Progenitor cell of endocrine pancreas (in vitro differentiated cells): Measurements from ENCODE around the gene BLTP1. TPM values are rescaled to one million over a fixed set of nuclear protein-coding genes. Genes with fewer than 3 reads are reported as not detected.

Experiments used
- DNase-seq: peaks from one replicate; pipeline ENCODE4 v3.0.0; 2021; ENCODE audit warnings: low spot score; ENCODE audit not compliant: unreplicated experiment
- H3K27ac Mint-ChIP-seq: 2 replicates; pipeline ENCODE4 v1.8.0; 2021; ENCODE audit warnings: mild to moderate bottlenecking, moderate library complexity, mixed read lengths
- H3K27me3 Mint-ChIP-seq: 2 replicates; pipeline ENCODE4 v1.8.0; 2021; ENCODE audit warnings: mixed read lengths
- H3K36me3 Mint-ChIP-seq: 2 replicates; pipeline ENCODE4 v1.8.0; 2022; ENCODE audit warnings: mixed read lengths; ENCODE audit not compliant: insufficient read depth
- H3K4me1 Mint-ChIP-seq: 2 replicates; pipeline ENCODE4 v1.8.0; 2021; ENCODE audit warnings: low read depth, mixed read lengths
- H3K4me3 Mint-ChIP-seq: 2 replicates; pipeline ENCODE4 v1.8.0; 2021; ENCODE audit warnings: low read depth, mild to moderate bottlenecking, moderate library complexity, mixed read lengths
- H3K9me3 Mint-ChIP-seq: 2 replicates; pipeline ENCODE4 v1.8.0; 2021; ENCODE audit warnings: low read depth, mixed read lengths
- CTCF ChIP-seq: fragments of 200-600 bp; sonication (generic); IDR thresholded peaks from one replicate; pipeline ENCODE4 v1.5.0; 2021; ENCODE audit warnings: antibody characterized with exemption, mild to moderate bottlenecking; ENCODE audit not compliant: unreplicated experiment
- total RNA-seq: library from RNA; stranded (reverse); gene quantifications from 2 replicates; pipeline ENCODE4 v1.2.1, GENCODE V29; 2021

Gene BLTP1
- total RNA-seq, 1 donor from 2014 or later = 62.7 TPM

- H3K27me3 Mint-ChIP-seq = peaks cover 21% of the 10 kb centered on the region
- H3K36me3 Mint-ChIP-seq = no peaks in the 10 kb centered on the region
- no peak for DNase-seq
- TF ChIP-seq CTCF = no peak
- H3K4me1 Mint-ChIP-seq = no peaks in the 10 kb centered on the region
- no peak overlapping the region for H3K27ac Mint-ChIP-seq
- H3K4me3 Mint-ChIP-seq = no peak overlapping the region
- no peaks in the 10 kb centered on the region for H3K9me3 Mint-ChIP-seq
Measured at GRCh38 chr4:122118243-122118642, 33.9 kb upstream of the BLTP1 start.

- no peaks in the 10 kb centered on the region for H3K9me3 Mint-ChIP-seq
- no peak overlapping the region for H3K27ac Mint-ChIP-seq
- no peaks in the 10 kb centered on the region for H3K36me3 Mint-ChIP-seq
- H3K4me3 Mint-ChIP-seq = no peak overlapping the region
- no peak for TF ChIP-seq CTCF
- no peaks in the 10 kb centered on the region for H3K4me1 Mint-ChIP-seq
- DNase-seq = no peak
- H3K27me3 Mint-ChIP-seq = peaks cover 26% of the 10 kb centered on the region
Measured at GRCh38 chr4:122119739-122120138, 32.4 kb upstream of the BLTP1 start.

GRCh38 chr4:122121593-122121992 lies 30.5 kb upstream of the BLTP1 start:
- no peak overlapping the region for H3K4me3 Mint-ChIP-seq
- DNase-seq = no peak
- no peaks in the 10 kb centered on the region for H3K36me3 Mint-ChIP-seq
- peaks cover 24% of the 10 kb centered on the region for H3K27me3 Mint-ChIP-seq
- TF ChIP-seq CTCF = no peak
- H3K4me1 Mint-ChIP-seq = no peaks in the 10 kb centered on the region
- no peak overlapping the region for H3K27ac Mint-ChIP-seq
- no peaks in the 10 kb centered on the region for H3K9me3 Mint-ChIP-seq

GRCh38 chr4:122122083-122122482 lies 30.0 kb upstream of the BLTP1 start:
- Mint-ChIP-seq H3K4me3 (no peak overlapping the region), H3K27ac (no peak overlapping the region), H3K9me3 (no peaks in the 10 kb centered on the region), H3K27me3 (peaks cover 21% of the 10 kb centered on the region), H3K4me1 (no peaks in the 10 kb centered on the region), H3K36me3 (no peaks in the 10 kb centered on the region)
- no peak for DNase-seq
- TF ChIP-seq CTCF = no peak

- Mint-ChIP-seq H3K4me1 (no peaks in the 10 kb centered on the region), H3K4me3 (no peak overlapping the region), H3K9me3 (no peaks in the 10 kb centered on the region), H3K27ac (no peak overlapping the region), H3K27me3 (peaks cover 5% of the 10 kb centered on the region), H3K36me3 (no peaks in the 10 kb centered on the region)
- TF ChIP-seq CTCF = no peak
- no peak for DNase-seq
Measured at GRCh38 chr4:122129061-122129460, 23.1 kb upstream of the BLTP1 start.
